ENCODE data around the gene THAP6.

- no peak for TF ChIP-seq EZH2 (IDR thresholded peaks at IDR 0.05; ENCODE audit: borderline replicate concordance, low read length)
- TF ChIP-seq CTCF (conservative IDR thresholded peaks at IDR 0.05 in 1 of 2, IDR thresholded peaks at IDR 0.05 in 1 of 2; ENCODE audit: extremely low read depth in 1 of 2, insufficient read depth in 1 of 2, low read depth in 1 of 2, low read length in 2 of 2) = no peak
These were observed 2.4 kb upstream of the THAP6 start for GRCh38 chr4:75511841-75512240.

Measured in mammary epithelial cell (primary cell).